HG03521 (cell line): ENCODE results near the gene ADGRL3.
"Not testable (repeated sequence)": the region's sequence is repeated elsewhere in the genome, so short reads cannot be mapped to it uniquely, and the experiment has no call there.

Experiments used
- ATAC-seq: cut with Tn5 transposase; IDR thresholded peaks from one replicate; pipeline ENCODE4 v1.9.1; 2021; ENCODE audit warnings: mild to moderate bottlenecking, moderate library complexity; ENCODE audit not compliant: unreplicated experiment

ADGRL3 gene

GRCh38 chr4:61336488-61336887 is 136.4 kb downstream of the ADGRL3 start:
- ATAC-seq = no peak

- ATAC-seq = no peak
Observed at GRCh38 chr4:61336916-61337315, 136.8 kb downstream of the ADGRL3 start.

DNA sequence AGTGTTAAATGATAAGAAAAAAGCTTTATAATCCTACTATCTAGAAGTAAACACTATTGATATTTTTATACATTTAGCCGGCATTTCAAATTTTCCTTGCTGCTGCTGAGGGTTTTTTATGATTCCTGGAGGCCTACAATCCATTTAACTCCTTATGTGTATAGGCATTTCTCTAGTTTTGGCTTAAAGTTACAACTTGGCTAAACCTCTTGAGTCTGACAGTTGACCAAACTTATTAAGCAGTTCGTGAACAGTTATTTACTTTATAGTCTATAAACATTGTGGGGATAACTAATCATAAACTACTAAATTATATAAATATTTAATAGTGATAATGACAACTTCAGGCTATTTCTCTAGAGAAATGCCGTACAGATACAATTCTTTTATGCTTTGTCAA is 141.9 kb downstream of the ADGRL3 start:
- ATAC-seq = no peak

GRCh38 chr4:61350932-61351331 is 150.8 kb downstream of the ADGRL3 start:
- ATAC-seq = no peak

DNA sequence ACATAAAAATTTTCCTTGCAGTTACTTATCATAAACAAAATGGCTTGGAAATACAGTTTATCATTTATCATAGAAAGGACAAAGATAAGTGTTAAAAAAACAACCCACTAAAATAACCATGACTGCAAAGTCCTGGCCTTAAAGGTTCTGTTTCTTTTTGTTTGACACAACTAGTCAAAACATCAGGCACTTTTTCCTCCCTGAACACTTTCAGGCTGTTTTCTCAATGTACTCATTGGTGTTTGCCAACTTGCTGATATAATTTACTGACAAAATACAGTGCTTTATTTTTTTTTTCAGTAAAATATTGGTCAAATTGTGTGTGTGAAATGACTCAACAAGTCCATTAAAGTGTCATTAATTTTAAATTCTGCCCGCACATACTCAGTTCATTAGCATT is 156.6 kb downstream of the ADGRL3 start:
- ATAC-seq = no peak

DNA sequence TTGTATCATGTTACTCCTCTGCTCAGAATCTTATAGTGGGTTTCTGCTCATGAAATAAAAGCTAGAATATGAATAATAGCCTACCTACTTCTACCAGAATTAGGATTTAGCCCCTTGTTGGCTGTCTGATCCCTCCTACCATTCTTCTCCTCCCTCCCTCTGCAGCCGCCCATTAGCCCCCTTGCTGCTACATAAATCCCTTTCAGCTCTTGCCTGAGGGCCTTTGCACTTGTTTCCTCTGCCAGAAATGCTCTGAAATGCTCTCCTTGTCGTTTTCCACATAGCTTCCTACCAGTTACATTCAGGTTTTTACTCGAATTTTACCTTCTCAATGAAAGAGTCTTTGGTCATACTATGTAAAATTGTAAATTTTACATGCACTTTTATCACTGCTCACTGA is 159.2 kb downstream of the ADGRL3 start:
- ATAC-seq = no peak

DNA sequence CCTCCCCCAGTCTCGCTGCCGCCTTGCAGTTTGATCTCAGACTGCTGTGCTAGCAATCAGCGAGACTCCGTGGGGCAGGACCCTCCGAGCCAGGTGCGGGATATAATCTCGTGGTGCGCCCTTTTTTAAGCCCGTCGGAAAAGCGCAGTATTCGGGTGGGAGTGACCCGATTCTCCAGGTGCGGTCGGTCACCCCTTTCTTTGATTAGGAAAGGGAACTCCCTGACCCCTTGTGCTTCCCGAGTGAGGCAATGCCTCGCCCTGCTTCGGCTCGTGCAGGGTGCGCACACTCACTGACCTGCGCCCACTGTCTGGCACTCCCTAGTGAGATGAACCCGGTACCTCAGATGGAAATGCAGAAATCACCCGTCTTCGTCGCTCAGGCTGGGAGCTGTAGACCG is 172.7 kb downstream of the ADGRL3 start:
- ATAC-seq = not testable (repeated sequence)

DNA sequence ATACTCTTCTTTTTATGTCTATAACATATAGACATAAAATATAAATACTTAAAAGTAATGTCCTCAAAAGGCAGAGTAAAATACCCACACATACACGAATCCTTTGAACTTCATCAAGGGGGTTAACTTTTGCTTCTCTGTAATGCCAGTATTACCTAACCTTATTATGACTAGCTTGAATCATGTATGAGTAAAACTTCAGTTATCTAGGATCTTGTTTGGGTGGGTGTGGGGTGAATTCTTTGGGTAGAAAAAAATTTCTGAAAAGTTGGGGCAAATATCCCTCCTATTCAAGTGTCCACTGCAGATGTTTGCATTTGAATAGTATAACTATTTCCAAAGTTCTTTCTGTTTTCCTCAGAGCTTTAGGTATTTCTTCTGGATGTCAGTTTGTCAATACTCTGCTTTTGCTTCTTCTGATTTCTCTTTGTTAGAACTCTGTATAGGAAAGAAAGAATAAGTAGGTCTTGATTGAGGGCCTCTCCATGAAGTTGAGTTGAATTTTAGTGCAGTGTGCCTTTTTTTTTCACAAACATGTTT is 173.8 kb downstream of the ADGRL3 start:
- ATAC-seq = no peak

DNA sequence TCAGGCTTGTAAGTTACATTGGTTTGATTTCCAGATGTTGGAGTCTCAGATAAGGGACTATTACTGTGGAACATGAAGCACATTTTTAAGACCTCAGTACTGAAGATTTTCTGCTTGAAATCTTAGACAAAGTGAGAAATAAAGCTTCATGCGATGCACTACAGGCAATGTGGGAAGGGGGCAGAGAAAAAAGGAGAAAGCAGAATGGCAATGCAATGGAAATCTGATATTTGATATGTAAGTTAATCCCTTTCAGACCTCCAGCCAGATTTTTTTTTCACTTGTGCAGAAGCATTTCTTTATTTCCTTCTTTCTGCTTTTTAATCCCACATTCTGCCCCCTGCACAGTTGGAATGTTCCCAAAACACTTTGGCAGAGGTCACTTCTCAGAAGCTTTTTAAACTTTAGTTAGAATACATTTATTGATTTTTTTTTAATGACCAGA is 174.3 kb downstream of the ADGRL3 start:
- ATAC-seq = no peak

GRCh38 chr4:61375301-61375700 is 175.2 kb downstream of the ADGRL3 start:
- no peak for ATAC-seq

GRCh38 chr4:61376301-61376700 is 176.2 kb downstream of the ADGRL3 start:
- ATAC-seq = no peak

- ATAC-seq = no peak
Observed at GRCh38 chr4:61379406-61379805, 179.3 kb downstream of the ADGRL3 start.

GRCh38 chr4:61380865-61381264 is 180.7 kb downstream of the ADGRL3 start:
- ATAC-seq = no peak

DNA sequence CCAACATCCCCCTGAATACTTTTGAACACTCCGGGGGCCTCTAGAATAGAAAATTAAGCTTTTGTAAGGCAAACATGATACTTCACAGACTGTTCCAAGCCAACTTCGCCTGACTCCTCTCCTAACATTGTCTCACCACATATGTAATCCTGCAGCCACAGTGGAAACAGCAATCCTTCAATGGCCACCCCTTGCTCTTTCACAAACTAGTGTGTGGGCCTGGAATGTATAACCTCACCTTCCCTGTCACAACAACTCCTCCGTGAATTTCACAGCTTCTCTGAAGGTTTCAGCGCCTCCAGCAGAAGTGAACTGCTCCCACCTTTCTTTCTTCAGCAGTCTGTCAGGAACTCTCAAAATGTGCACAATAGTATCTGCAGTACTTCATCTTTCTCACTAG is 185.1 kb downstream of the ADGRL3 start:
- no peak for ATAC-seq

GRCh38 chr4:61387372-61387771 is 187.2 kb downstream of the ADGRL3 start:
- not testable (repeated sequence) for ATAC-seq

- ATAC-seq = no peak
Observed at GRCh38 chr4:61389640-61390039, 189.5 kb downstream of the ADGRL3 start.

GRCh38 chr4:61395754-61396153 is 195.6 kb downstream of the ADGRL3 start:
- ATAC-seq = no peak

GRCh38 chr4:61397174-61397573 is 197.0 kb downstream of the ADGRL3 start:
- no peak for ATAC-seq

GRCh38 chr4:61400439-61401038 is 200.4 kb downstream of the ADGRL3 start:
- no peak for ATAC-seq

DNA sequence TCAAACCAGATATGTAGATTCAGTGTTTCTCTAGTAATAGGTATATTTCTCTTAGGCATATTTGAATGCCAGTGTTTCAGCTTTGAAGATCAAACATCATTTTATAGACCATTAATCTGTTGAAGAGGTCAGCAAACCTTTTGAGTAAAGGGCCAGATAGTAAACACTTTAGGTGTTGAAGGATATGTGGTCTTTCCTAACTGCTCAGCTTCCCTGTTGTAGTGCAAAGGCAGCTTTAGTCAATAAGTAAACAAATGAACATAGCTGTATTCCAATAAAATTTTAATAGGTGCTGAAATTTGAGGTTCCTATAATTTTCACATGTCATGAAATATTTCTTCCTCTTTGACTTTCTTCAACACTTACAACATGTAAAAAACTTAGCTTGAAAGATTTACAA is 201.6 kb downstream of the ADGRL3 start:
- ATAC-seq = no peak

DNA sequence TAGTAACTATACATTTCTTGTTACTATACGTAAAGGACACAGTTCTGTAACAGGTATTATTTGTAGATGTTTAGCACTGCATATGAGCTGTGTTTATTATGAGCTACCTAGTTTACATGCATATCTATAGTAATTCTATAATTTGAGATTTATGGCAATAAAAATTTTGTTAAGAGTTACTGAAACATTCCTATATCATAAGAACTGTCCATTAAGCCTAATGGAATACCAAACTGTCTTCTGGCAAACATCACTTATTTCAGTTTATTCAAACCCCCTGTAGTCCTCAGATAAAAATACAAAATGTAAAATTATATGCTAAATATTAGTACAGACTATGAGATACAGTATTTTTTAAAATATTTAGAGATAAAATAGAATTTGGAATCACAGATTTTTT is 205.2 kb downstream of the ADGRL3 start:
- ATAC-seq = no peak

DNA sequence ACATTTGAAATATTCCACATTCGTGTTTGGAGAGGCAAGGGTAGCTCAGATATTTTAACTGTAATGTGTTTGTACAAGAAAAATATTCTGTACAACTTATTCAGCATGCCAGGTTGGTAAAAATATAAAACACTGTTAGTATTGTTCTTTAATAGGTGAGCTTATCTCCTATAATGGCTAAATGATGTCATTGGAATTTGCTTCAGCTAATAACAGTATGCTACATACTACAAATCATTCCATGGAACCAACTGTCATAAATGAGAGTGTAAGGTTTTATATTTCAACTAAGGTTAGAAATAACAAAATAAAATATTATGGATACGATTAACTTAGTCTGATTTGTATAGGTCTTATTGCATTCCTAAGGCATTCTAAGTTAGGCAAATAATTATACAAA is 206.6 kb downstream of the ADGRL3 start:
- ATAC-seq = no peak
